HG03342 (cell line): ENCODE data around the gene VAV2.
A peak's percentile ranks its signal among the peaks of the same experiment; 100 is the strongest.

Experiments
- ATAC-seq: cut with Tn5 transposase; IDR thresholded peaks from one replicate; pipeline ENCODE4 v1.9.1; 2021; ENCODE audit warnings: mild to moderate bottlenecking, moderate library complexity; ENCODE audit not compliant: unreplicated experiment

Gene VAV2

GRCh38 chr9:133991964-133992779, at the start of gene VAV2:
VAV2 (minus strand) TSS chr9:133992324; CDS start chr9:133992278, 46 bp downstream.
- peak; percentile 48 for ATAC-seq

- ATAC-seq, result no peak
Measured at GRCh38 chr9:134041649-134041962, 49.5 kb upstream of the VAV2 start.

GRCh38 chr9:134040781-134041648, 48.9 kb upstream of the VAV2 start:
- no peak for ATAC-seq

- no peak for ATAC-seq
Measured at GRCh38 chr9:134040176-134040565, 48.0 kb upstream of the VAV2 start.

GRCh38 chr9:134039386-134040175, 47.5 kb upstream of the VAV2 start:
- no peak for ATAC-seq

GRCh38 chr9:134037641-134038040, 45.5 kb upstream of the VAV2 start:
- no peak for ATAC-seq

- ATAC-seq, result no peak
Measured at GRCh38 chr9:134036130-134036529, 44.0 kb upstream of the VAV2 start.

- no peak for ATAC-seq
Measured at GRCh38 chr9:134035041-134036039, 43.2 kb upstream of the VAV2 start.

- no peak for ATAC-seq
Measured at GRCh38 chr9:134034215-134035040, 42.3 kb upstream of the VAV2 start.

GRCh38 chr9:134033516-134034214, 41.5 kb upstream of the VAV2 start:
- no peak for ATAC-seq

GRCh38 chr9:134032456-134033222, 40.5 kb upstream of the VAV2 start:
- no peak for ATAC-seq

GRCh38 chr9:134031783-134032182, 39.7 kb upstream of the VAV2 start:
- ATAC-seq, result no peak

- no peak for ATAC-seq
Measured at GRCh38 chr9:134030821-134031470, 38.8 kb upstream of the VAV2 start.

- no peak for ATAC-seq
Measured at GRCh38 chr9:134029248-134030226, 37.4 kb upstream of the VAV2 start.

- no peak for ATAC-seq
Measured at GRCh38 chr9:134028575-134029247, 36.6 kb upstream of the VAV2 start.

- no peak for ATAC-seq
Measured at GRCh38 chr9:134028076-134028475, 36.0 kb upstream of the VAV2 start.
